Activated CD8-positive, alpha-beta memory T cell treated with anti-CD3 and anti-CD28 coated beads, Interleukin-2, amount 50 U/mL, for 1 hour (primary cell): ENCODE data around the gene CEP112.

Experiments
- DNase-seq: peaks from one replicate; pipeline ENCODE4 v3.0.0-alpha.2; 2020; ENCODE audit errors: extremely low read depth

The CEP112 gene

DNA sequence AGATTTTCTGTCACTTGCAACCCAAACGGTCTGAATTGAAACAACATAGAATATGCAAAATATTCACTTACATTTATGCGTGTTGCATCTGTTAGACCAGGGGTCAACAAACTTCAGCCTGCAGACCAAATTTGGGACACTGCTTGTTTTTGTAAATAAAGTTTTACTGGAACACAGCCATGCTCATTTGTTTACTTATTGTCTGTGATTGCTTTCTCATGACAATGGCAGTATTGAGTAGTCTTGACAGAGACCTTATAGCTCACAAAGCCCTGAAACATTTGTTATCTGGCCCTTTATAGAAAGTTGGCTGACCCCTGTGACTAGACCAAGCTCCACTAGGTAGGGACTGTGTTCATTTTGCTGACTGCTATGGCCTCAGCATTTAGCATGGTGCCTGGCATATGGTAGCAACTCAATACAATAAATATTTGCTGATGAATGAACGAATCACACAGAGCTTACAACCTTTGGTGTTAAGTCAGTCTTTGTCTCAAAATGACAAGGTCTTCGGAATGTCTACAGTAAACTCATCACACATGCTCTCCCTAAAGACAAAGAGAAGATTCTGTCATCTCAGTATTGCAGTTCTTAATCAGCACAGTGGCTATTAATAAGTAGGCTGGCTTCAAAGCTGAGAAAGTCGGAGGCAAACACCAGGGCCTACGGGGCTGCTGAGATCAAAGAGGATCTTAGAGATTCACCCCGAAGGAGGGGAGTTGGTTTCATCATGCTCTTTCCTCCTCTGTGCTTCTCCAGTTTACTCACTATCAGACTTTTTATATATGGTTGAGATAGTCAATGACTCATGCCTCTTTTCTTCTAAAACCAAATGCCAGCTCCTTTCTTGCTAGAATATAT, 535.3 kb downstream of the CEP112 start:
- no peak for DNase-seq

DNA sequence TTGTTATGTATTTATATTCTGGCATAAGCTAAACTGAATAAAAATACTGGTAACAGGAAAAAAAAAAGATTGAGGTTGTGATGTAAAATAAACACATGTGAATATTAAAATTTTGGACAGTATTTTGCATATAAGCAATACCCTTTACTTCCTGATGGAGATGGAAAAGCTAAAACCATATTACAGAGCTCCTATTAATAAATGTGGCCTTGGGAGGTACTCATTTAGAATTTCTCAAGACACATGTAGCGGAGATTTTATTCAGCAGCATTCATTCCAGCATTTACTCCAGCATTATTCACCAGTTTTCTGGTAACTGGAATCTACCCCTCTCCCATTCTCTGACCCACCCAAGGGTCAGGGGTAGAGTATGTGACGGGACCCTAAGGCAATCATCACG, 536.2 kb downstream of the CEP112 start:
- DNase-seq, result no peak

DNA sequence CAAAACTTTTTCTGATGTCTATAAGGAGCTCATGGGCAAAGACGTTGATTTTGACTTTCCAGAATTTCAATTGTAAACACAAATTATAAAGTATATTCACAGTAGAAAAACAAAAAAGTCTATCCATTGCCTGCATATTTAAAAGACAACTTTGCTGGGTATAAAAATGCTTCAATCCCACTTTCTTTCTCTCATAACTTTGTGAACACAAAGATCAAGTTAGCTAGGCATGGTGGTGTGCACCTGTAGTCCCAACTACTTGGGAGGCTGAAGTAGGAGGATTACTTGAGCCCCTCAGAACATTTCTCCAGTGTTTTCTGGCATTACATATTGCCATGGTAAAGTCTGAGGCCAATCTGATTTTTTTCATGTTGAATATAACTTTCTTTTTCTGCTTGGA, 547.4 kb downstream of the CEP112 start:
- no peak for DNase-seq

DNA sequence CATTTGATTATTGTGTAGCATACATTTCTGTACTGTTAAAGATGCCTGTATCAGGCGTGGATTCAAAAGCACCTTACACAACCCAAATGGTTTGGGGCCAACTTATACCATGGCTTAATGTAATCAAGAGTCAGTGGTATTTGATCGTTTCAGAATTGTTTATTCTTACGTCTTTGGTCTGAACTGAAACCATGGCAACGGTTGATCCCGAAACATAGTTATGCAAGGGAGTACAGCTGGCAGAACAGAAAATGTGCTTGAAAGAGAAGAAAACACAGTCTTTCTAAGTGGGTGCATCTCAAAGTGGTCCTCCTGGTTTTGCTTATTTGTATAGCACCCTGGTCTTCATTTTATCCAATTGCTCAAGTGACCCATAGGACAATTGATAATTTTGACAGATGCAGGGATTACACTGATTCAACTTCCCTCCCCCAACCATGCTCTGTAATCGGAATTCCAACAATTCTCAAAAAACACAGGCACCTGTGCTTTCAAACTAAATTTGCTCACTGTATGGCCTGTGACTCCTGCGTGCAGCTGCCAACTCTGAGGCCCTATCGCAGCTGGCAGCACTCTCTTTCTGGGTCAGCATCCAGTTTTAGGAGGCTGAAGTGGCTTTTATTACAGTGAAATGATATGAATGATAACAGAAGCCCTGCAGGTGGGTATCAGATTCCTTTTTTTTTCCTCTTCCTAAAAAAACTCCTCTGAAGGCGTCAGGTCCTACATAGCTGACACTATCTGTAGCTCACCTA, 553.5 kb downstream of the CEP112 start:
- DNase-seq, result no peak

DNA sequence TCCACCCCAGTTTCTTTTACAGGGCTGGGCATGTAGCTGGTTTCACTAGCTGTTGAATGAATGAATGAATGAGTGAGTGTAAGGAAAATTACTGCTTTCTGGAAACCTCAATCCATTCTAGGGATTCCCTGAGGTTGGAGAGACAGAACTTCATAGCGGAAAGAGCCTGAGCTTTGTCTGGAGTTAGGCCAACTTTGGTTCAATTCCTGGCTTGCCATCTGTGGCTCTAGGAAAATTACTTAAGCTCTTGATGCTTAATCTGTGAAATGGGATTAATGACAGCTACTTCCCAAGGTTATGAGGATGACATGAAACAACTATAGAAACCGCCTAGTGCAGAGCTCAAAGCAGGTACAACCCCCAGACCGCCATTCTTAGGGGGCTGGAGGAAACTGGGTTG, 554.1 kb downstream of the CEP112 start:
- DNase-seq, result no peak

DNA sequence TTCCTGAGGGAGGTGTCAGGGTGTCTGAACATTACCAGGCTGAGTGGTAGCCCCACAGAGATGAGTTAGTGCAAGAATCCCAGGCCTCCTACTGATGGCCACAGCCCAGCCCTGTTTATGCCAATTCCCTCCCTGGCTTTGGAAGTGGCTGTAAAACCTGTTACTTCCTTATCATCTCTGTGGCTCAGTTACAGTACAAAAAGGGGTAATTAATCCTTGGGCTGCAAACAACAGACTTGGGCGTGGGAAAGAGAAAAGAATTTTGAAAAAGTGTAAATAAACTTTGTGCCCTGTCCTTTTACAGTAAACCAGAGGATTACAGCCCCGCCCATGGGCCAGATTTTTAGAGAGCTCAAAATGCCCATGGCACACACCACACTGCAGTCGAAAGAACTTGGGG, 557.4 kb downstream of the CEP112 start:
- DNase-seq, result no peak

DNA sequence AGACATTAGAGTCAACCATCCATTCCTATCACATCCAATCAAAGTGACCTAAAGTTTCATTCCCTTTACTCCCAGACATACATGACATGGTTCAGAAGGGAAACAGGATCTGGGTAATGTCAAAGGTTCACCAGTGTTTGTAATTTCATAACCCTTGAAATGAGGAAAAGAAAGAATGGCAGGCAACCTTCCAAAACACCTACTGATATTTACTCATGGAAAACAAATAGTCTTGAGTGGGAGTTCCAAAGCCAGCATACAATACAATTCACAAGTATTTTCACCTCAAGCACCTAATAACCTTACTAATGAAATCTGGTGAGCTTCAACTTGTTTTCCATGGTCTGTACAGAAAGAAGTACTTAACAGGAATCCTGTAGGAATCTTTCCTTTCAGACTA, 557.9 kb downstream of the CEP112 start:
- DNase-seq, result no peak

DNA sequence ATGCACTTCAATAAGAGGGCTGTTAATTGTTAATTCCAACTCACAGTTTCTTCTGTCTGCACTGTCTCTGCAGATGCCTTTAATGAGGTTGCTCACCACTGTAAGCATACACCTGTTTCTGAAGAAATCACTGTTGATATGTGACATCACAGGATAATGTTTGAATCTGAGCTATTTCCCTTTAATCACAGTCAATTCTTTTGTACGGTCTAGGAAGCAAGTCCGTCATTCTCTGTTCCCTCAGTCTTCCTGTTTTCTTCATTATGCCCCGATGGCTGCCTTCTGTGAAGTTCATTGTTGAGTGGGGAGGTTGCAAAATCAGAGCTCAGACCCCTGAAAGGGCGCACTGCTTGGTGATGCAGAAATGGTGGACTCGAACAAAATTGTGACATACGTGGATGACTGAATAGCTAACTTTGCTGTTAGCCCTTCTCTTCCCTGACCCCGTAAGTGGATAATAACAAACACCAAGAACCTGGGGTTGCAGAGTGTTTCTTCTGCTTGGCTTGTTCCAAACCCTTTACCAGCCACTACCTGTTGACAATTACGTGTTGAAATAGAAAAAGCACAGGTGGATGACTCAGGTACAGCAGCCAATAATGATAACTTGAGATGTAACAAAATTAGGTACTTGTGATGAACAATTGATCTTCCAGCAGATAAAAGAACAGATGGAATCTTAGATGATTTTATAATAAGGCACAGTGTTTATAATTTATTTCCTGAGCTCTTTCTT, 558.6 kb downstream of the CEP112 start:
- no peak for DNase-seq

DNA sequence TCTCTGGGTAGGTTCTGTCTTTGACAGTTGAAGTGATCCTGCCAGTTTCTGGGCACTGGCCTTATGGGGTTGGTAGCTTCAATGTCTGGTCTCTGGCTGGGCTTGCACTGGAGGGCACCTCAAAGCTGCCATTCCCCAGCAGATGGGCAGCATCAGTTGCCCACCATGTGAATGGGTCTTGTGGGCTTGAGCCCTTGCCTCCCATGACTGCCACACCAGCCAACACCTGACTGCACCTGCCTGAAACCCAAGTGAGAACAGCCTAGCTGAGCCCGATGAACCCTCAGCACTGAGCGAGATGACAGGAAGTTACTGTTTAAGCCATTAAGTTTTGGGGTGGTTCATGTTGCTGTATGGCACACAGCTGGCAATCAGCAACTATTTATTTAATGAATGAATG, 561.4 kb downstream of the CEP112 start:
- DNase-seq, result no peak

DNA sequence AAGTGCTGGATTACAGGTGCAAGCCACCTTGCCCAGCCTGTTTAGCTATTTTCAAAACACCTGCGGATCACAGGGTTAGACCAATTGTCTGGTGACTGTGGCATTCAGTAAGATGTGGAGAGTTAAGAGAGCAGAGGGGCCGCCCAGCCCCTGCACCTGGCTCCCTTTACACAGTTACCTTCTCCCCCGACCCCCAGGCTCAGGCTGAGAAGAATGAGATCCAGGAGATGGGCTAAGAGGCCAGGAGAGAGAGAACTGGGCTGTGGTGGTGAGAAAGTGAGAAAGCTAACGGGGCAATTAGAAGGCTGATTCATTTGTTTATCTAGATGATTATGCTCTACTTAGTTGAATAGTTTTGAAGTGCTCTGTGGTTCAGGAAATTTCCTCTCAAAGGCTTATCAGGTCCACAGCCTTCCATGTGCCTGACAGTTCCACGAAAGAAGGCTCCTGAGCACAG, 562.7 kb downstream of the CEP112 start:
- no peak for DNase-seq

DNA sequence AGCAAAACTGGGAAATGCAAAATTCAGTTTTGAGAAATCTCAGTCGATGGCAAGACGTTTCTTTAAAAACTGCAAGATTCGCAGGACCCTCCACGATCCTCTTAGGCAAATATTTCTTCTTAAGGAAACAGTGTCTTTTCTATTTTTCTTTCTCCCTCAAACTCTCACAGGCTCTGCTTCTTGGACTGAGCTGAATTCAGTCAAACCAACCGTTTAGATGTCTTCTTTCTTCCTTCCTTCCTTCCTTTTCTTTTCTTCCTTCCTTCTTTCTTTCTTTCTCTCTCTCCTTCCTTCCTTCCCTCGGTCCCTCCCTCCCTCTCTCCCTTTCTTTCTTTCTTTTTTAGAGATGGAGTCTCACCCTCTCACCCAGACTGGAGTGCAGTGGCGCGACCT, 563.3 kb downstream of the CEP112 start:
- DNase-seq, result no peak

DNA sequence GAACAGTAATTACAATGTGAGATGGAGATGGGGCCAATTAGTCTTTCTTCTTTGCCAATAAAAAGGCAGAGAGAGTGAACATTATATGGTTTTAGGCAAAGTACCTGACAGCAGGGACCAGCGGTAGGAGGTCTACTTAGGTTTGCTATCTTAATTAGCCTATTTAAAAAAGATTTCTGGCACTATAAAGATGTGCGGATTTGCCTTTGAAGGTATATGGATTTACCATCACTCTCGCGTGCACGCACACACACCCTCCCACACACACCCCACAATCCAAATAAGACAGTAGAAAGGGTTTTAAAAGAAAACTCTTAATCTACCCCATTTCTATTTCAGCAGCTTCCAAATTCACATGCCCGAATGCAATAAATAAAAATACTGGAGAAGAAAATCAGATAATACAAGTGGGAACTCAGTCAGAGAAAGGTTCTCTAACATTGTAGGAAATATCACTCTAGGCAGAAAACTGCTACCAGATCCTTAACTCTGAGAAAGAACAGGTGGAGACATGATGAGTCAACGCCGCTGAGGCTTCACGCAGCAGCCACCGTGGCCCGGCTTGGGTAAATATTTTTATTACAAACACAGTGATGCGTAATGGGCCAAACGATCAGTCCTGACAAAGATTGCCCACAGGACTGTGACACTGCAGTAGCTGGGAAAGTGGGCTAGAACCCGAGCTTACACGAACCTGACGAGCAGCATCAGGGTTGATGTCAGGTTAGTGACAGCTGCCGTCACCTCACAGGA, 563.9 kb downstream of the CEP112 start:
- DNase-seq, result no peak

DNA sequence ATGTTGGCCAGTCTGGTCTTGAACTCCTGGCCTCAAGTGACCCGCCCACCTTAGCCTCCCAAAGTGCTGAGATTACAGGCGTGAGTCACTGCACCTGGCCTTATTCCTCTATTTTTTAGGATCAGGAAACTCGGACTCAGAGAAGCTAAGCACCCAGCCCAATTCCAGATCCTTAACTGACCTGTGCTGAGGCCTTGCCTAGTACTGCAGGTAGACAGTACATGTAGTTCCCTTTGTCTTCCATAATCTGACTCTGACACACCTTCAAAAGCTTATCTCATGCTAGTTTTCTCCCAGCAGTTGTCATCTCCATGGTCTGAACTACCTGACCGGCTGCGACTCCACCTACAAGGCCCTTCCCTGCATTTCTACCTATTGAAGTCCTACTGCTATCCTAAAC, 564.8 kb downstream of the CEP112 start:
- no peak for DNase-seq

DNA sequence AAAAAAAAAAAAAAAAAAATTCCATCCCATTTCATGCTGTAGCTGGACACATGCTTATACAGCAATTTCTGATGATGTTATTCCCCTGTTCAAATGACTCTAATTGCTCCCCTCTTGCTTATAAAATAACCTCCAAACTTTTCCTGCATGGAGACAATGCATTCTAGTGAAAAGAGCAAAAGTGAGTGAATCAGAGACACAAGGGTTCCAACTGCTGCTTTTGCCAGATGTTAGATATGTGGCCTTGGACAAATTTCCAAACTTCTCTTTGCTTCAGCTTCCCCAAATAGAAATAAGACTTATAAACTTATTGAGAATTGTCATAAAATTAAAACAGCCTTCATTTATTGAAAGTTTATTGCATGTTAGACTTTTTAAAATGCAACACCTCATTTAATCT, 565.5 kb downstream of the CEP112 start:
- no peak for DNase-seq

DNA sequence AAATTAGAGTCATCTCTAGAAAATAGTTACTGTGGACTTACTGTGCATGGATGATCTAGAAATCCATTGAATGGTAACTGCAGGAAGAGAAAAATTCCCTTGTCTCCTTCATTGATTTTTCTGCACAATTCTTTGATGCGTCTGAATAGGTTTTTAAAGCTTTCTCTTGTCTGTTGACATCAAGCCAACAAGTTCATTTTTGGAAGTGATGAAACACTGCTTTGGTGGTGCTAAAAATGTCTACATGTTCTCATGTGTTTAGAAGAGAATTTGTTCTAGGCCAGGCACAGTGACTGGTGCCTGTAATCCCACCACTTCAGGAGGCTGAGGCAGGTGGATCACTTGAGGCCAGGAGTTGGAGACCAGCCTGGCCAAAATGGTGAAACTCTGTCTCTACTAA, 573.4 kb downstream of the CEP112 start:
- no peak for DNase-seq

DNA sequence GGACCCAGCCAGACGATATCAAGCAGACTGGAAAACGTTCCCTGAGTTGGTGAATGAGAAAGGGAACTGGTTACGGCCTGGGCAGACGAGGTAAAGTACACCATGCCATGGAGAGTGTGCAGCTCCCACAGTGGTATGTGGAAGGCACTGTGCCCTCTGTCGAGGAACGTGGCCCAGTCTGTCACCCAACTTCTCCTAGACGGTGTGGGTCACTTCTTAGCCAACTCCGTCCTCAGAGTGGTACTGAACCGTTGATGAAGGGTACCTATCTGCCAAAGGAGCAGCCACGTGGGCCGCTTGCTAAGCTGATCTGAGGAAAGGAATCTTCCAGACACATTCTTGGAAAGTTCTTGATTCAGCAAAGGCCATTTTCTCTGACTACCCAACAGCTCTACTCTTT, 574.4 kb downstream of the CEP112 start:
- DNase-seq, result no peak

DNA sequence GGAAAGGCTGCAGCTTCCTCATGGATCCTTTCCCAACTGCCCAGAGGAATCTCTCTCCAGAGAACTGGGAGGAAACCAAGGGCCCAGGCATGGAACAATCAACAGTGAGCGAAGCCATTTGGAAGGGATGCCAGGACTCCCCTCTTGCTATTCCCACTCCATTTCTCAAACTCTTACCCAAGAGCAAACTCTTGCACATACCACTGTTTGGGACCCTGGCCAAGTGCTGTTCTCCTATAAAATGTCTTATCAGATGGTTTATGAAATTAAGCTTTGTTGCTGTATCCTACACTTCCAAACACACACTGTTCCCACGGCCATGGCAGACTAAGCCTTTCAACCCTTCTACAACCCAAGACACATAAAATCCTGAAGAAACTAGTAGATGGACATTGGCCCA, 582.2 kb downstream of the CEP112 start:
- DNase-seq, result no peak

DNA sequence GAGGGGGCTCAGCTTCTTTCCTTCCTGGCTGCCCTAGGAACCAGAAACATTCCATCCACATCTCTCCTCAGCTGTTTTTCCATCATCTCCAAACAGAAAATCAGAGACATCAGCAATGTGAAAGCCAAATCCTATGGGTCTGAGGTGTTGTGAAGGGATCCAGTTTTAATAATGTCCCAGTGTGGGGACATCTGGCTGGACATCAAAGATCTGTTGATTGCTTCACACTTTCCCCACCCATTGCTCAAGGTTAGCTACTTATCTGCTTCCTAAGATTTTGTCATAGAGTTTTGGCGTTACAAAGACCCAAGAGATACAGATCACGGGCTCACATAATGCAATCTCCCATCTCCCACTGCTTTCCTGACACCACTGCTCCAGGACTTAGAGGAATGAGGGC, 582.6 kb downstream of the CEP112 start:
- no peak for DNase-seq

DNA sequence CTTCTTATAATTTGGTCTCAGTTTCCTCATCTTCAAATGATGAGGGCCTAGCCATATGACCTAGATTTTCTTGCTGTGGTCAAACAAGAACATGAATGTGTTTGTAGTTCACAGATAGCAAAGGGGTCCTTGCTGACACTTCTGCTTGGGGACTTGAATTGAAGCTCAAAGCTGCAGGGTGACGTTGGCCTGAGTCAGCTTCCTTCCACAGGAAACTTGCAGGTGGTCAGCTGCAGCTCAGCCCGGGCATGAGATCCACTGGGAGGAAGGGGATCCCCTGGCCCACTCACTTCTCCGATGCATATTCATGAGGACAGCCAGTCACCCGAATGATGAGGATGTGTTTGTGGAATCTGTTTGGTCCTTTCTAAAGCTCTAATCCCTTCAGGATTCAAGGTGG, 587.9 kb downstream of the CEP112 start:
- DNase-seq, result no peak

DNA sequence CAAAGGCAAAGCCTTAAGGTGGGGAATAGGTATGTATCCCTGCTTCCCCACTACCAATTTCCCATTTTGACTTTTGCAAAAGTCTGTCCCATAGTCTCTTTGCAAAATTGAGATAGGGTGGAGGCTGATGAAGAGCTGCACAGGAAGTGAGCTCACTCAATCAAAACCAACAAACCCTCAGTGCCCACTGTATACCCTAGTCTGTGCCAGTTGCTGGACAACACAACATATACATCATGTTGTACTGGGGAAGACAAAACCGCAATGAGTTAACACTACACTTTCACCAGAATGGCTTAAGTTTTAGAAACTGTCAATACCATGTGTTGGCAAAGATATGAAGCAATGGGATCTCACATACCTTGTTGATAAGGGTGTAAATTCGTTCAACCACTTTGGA, 590.1 kb downstream of the CEP112 start:
- no peak for DNase-seq

DNA sequence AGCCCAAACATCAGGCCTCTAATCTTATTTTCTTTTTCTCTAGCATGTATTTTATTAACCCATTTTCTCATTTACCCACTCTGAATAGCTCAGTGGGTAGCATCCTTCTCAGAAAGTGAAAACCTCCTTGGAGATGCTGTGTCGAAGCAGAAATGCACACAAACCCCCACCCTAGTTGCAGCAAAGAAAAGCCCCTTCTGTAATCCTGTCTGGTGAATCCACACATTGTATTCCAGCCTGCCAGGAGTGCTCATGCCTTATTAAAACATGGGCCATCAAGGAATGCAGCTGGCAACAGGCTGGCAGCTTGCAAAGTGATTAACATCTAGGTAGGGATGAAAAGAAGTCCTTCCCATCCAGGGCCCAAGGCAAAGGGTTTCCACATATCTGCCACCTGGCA, 590.8 kb downstream of the CEP112 start:
- no peak for DNase-seq

DNA sequence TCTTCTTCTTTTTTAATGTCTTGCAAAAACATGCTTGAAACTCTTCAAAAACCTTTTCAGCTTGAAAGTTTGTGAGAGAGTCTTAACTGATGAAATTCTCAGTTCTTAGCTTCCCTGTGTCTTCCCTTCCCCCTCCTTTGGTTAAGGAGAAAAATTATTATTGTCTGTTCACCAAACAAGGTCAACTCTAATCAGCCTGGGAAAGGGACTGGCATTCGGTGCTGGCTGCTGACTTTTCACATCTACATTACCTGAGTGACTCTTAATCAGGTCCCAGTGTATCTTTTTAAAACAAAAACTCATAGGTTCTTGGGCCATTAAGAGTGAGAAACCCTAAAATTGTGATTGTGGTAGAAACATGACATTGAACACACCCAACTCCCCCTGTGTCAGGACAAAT, 591.4 kb downstream of the CEP112 start:
- no peak for DNase-seq
